ENCODE measurements around the gene RFX2. TPM values are rescaled to one million over a fixed set of nuclear protein-coding genes. Genes with fewer than 3 reads are reported as not detected.

RFX2 gene
- total and polyA plus RNA-seq, 9 of the 15 experiments (the other 6 are each of a cell fraction or from before 2014, with no cell fraction given) = 3.6 to 18.7 (median 8.7) TPM

GRCh38 chr19:6065685-6066374 lies 44.5 kb downstream of the RFX2 start (continued):
- peak in 1 of 3 experiments; percentile 13 for TF ChIP-seq YY1 (IDR thresholded peaks at IDR 0.05; ENCODE audit: borderline replicate concordance in 1 of 3, control insufficient read depth in 1 of 3, extremely low read depth in 1 of 3, insufficient read depth in 3 of 3, insufficient read length in 1 of 3, insufficient replicate concordance in 2 of 3, low read depth in 1 of 3, low read length in 2 of 3)
- TF ChIP-seq STAG1 (CRISPR knock-in tag; IDR thresholded peaks at IDR 0.05; ENCODE audit: borderline replicate concordance) = no peak
- TF ChIP-seq FOXP4 (CRISPR knock-in tag; IDR thresholded peaks at IDR 0.05; ENCODE audit: borderline replicate concordance) = peak; percentile 91
- no peak for TF ChIP-seq WHSC1 (IDR thresholded peaks at IDR 0.05; ENCODE audit: low read length)
- TF ChIP-seq MYNN (IDR thresholded peaks at IDR 0.05) = 0 out of 2 replicates have a peak, but pooled peaks have one; percentile 60
- no peak for TF ChIP-seq MYNN (CRISPR knock-in tag; IDR thresholded peaks at IDR 0.05)
- TF ChIP-seq TEAD2 (tag; IDR thresholded peaks at IDR 0.05) = no peak
- TF ChIP-seq LEF1 (IDR thresholded peaks at IDR 0.05) = 0 out of 2 replicates have a peak, but pooled peaks have one; percentile 23
- no peak for TF ChIP-seq CLOCK (CRISPR knock-in tag; IDR thresholded peaks at IDR 0.05; ENCODE audit: borderline replicate concordance)
- peak; percentile 76 for TF ChIP-seq NEUROD1 (IDR thresholded peaks at IDR 0.05; ENCODE audit: borderline replicate concordance, low read depth, low read length, partially characterized antibody)
- TF ChIP-seq ZBTB8A (IDR thresholded peaks at IDR 0.05; ENCODE audit: partially characterized antibody) = no peak
- TF ChIP-seq ZKSCAN1 (IDR thresholded peaks at IDR 0.05; ENCODE audit: low read depth, low read length) = no peak
- TF ChIP-seq TOE1 (IDR thresholded peaks at IDR 0.05; ENCODE audit: borderline replicate concordance) = no peak
- TF ChIP-seq TOE1 (CRISPR knock-in tag; IDR thresholded peaks at IDR 0.05; ENCODE audit: borderline replicate concordance, low read depth) = no peak
- TF ChIP-seq NCOR1 (IDR thresholded peaks at IDR 0.05) = peak; percentile 55; the same call in 1 of the 2 replicates
- no peak for TF ChIP-seq ZNF133 (CRISPR knock-in tag; IDR thresholded peaks at IDR 0.05)
- peak in 1 of 2 experiments; percentile 29; a peak in 1 of 4 replicates for TF ChIP-seq SIN3A (IDR thresholded peaks at IDR 0.05; ENCODE audit: borderline replicate concordance in 2 of 2, control insufficient read depth in 1 of 2, low read depth in 2 of 2, low read length in 2 of 2)
- no peak for TF ChIP-seq FOXA1 (IDR thresholded peaks at IDR 0.05; ENCODE audit: borderline replicate concordance)
- peak; percentile 63 for TF ChIP-seq CBFA2T3 (IDR thresholded peaks at IDR 0.05)
- no peak for TF ChIP-seq CBX1 (IDR thresholded peaks at IDR 0.05; ENCODE audit: low read depth)
- no peak for TF ChIP-seq CTCF (IDR thresholded peaks at IDR 0.05 in 2 of 3, conservative IDR thresholded peaks at IDR 0.05 in 1 of 3; ENCODE audit: insufficient read depth in 2 of 3, low read depth in 1 of 3, low read length in 3 of 3)
